Caco-2 (cell line): ENCODE data around the gene ZSCAN5B. TPM values are rescaled to one million over a fixed set of nuclear protein-coding genes. Genes with fewer than 3 reads are reported as not detected.
"Not testable (repeated sequence)": the region's sequence is repeated elsewhere in the genome, so short reads cannot be mapped to it uniquely, and the experiment has no call there.

ENCODE experiments used
- Bru-seq: library from RNA; stranded (reverse); fragments of 400-500 nt; gene quantifications from one replicate; lab custom pipeline; 2021; lab: Mats Ljungman, UMichigan
- BruChase-seq, 2 experiments: library from RNA; stranded (reverse); fragments of 400-500 nt; gene quantifications; one replicate each; lab custom pipeline; 2021; lab: Mats Ljungman, UMichigan
- BruUV-seq: library from RNA; stranded (reverse); fragments of 400-500 nt; replicated peaks from 2 replicates; lab custom pipeline; 2021; lab: Mats Ljungman, UMichigan
- CTCF ChIA-PET: fragments of 300-600 bp; sonication (Branson Sonifier 250); formaldehyde crosslinking; loops from one replicate; lab custom pipeline; 2022; ENCODE audit warnings: antibody characterized with exemption; lab: Charles Lee
- POLR2A ChIA-PET: fragments of 300-600 bp; sonication (Branson Sonifier 250); formaldehyde crosslinking; loops from one replicate; lab custom pipeline; 2022; ENCODE audit warnings: antibody characterized with exemption; lab: Charles Lee
- DNase-seq, 2 experiments: peaks; one replicate each; pipeline versions ENCODE4 v3.0.0 to v3.0.0-alpha.2; 2020 to 2022
- H3K27me3 ChIP-seq: replicated peaks from 2 replicates; pipeline ENCODE4 v1.6.0; 2011; ENCODE audit warnings: low read length; ENCODE audit not compliant: control insufficient read depth, insufficient read depth
- H3K36me3 ChIP-seq: 2 replicates; pipeline ENCODE4 v1.5.1; 2011; ENCODE audit warnings: low read length; ENCODE audit not compliant: control insufficient read depth, insufficient read depth
- H3K4me1 ChIP-seq: fragments of 250-450 bp; sonication (Bioruptor Pico); 2 replicates; pipeline ENCODE4 v1.5.1; 2020; ENCODE audit warnings: mild to moderate bottlenecking
- H3K4me3 ChIP-seq: 2 replicates; pipeline ENCODE4 v1.5.1; 2011; ENCODE audit warnings: low read depth, mild to moderate bottlenecking, control low read depth, low read length
- H3K9me3 ChIP-seq: fragments of 250-450 bp; sonication (Bioruptor Pico); 2 replicates; pipeline ENCODE4 v1.5.1; 2020; ENCODE audit warnings: mild to moderate bottlenecking, moderate library complexity
- H3K27ac Mint-ChIP-seq: one replicate; pipeline ENCODE4 v1.8.0; 2022; ENCODE audit warnings: mixed read lengths; ENCODE audit not compliant: unreplicated experiment
- H3K27me3 Mint-ChIP-seq: one replicate; pipeline ENCODE4 v1.8.0; 2022; ENCODE audit warnings: mixed read lengths; ENCODE audit not compliant: insufficient read depth, unreplicated experiment
- H3K36me3 Mint-ChIP-seq: one replicate; pipeline ENCODE4 v1.8.0; 2022; ENCODE audit warnings: mild to moderate bottlenecking, mixed read lengths; ENCODE audit not compliant: insufficient read depth, unreplicated experiment
- H3K4me1 Mint-ChIP-seq: one replicate; pipeline ENCODE4 v1.8.0; 2022; ENCODE audit warnings: low read depth, mixed read lengths; ENCODE audit not compliant: unreplicated experiment
- H3K4me3 Mint-ChIP-seq: one replicate; pipeline ENCODE4 v1.8.0; 2022; ENCODE audit warnings: mild to moderate bottlenecking, moderate library complexity, mixed read lengths; ENCODE audit not compliant: unreplicated experiment
- H3K9me3 Mint-ChIP-seq: one replicate; pipeline ENCODE4 v1.8.0; 2022; ENCODE audit warnings: mixed read lengths; ENCODE audit not compliant: unreplicated experiment
- CTCF ChIP-seq, 2 experiments: fragments of 200-600 bp in 1 of 2; IDR thresholded peaks; 1 replicate in 1 of 2; 2 replicates in 1 of 2; pipeline versions ENCODE4 v1.5.1 to v1.8.0; 2011 to 2022; ENCODE audit warnings: antibody characterized with exemption in 1 of 2, control low read depth in 1 of 2, inconsistent platforms in 1 of 2, low read depth in 1 of 2, low read length in 1 of 2, mild to moderate bottlenecking in 1 of 2, moderate library complexity in 1 of 2; ENCODE audit not compliant: insufficient read depth in 1 of 2, severe bottlenecking in 1 of 2, unreplicated experiment in 1 of 2
- intact Hi-C: fragments of 100-400 bp; cut with micrococcal nuclease; formaldehyde crosslinking; loops from one replicate; pipeline ENCODE4 v1.10.0; 2022; ENCODE audit not compliant: unreplicated experiment
- long read RNA-seq: library from polyadenylated mRNA; stranded (forward); transcript quantifications from one replicate; pipeline ENCODE4 v2.0.0, GENCODE V29; 2022
- total RNA-seq: library from RNA; stranded (reverse); gene quantifications from 2 replicates; pipeline ENCODE4 v1.2.3, GENCODE V29; 2022

ZSCAN5B gene
- total RNA-seq, result not detected in 2 replicates
- Bru-seq, nascent RNA, result not detected
- not detected for BruChase-seq, experiment 1, labeled RNA remaining after a 2-hour chase
- BruChase-seq, experiment 2, labeled RNA remaining after a 6-hour chase, result not detected
- long read RNA-seq, result 0 reads

GRCh38 chr19:56197646-56198045, at the start of gene ZSCAN5B:
Gene ZSCAN5B, minus strand, starts transcription at chr19:56197783. Its CDS starts 4,731 bp downstream, at chr19:56193052.
- H3K27me3 ChIP-seq, intact Hi-C loops, H3K36me3 Mint-ChIP-seq, POLR2A ChIA-PET, H3K9me3 ChIP-seq, H3K36me3 ChIP-seq, H3K9me3 Mint-ChIP-seq, H3K4me3 Mint-ChIP-seq, CTCF ChIA-PET, BruUV-seq, DNase-seq, H3K4me1 ChIP-seq, H3K4me1 Mint-ChIP-seq, H3K27ac Mint-ChIP-seq, H3K4me3 ChIP-seq: not testable (repeated sequence)
- peaks cover 22% of the 10 kb centered on the region for H3K27me3 Mint-ChIP-seq

- H3K9me3 Mint-ChIP-seq, H3K9me3 ChIP-seq, intact Hi-C loops, CTCF ChIA-PET, DNase-seq, H3K4me3 ChIP-seq, H3K4me3 Mint-ChIP-seq, H3K36me3 ChIP-seq, H3K27me3 ChIP-seq, H3K4me1 ChIP-seq, H3K27me3 Mint-ChIP-seq, H3K36me3 Mint-ChIP-seq, H3K4me1 Mint-ChIP-seq, H3K27ac Mint-ChIP-seq, POLR2A ChIA-PET, BruUV-seq: not testable (repeated sequence)
Observed at GRCh38 chr19:56245764-56246163, 48.2 kb upstream of the ZSCAN5B start.

GRCh38 chr19:56245121-56245740, 47.6 kb upstream of the ZSCAN5B start:
- intact Hi-C loops, result no loop called here
- DNase-seq, result no peak
- no peaks in the 10 kb centered on the region for H3K27me3 Mint-ChIP-seq

More at GRCh38 chr19:56245121-56245740, 47.6 kb upstream of the ZSCAN5B start:
- ChIA-PET CTCF (no interaction called here), POLR2A (no interaction called here)
- no peaks in the 10 kb centered on the region for H3K9me3 Mint-ChIP-seq
- TF ChIP-seq CTCF (IDR thresholded peaks at IDR 0.05; ENCODE audit: insufficient read depth in 1 of 2, low read depth in 1 of 2, low read length in 1 of 2, severe bottlenecking in 1 of 2, unreplicated experiment in 1 of 2), result no peak
- no peak overlapping the region for H3K27ac Mint-ChIP-seq
- H3K4me1 Mint-ChIP-seq, result no peaks in the 10 kb centered on the region
- H3K36me3 Mint-ChIP-seq, result no peaks in the 10 kb centered on the region
- Histone ChIP-seq H3K4me3 (no peak overlapping the region), H3K27me3 (no peaks in the 10 kb centered on the region), H3K9me3 (no peaks in the 10 kb centered on the region), H3K4me1 (no peaks in the 10 kb centered on the region), H3K36me3 (no peaks in the 10 kb centered on the region)
- no TSS peak for BruUV-seq
- no peak overlapping the region for H3K4me3 Mint-ChIP-seq
